GM19239 (cell line): ENCODE results near the gene TMTC1.

Experiments used
- DNase-seq: peaks from one replicate; pipeline ENCODE4 v3.0.0; 2011; ENCODE audit warnings: low spot score; ENCODE audit not compliant: insufficient read length
- FAIRE-seq: peaks from 2 replicates; lab custom pipeline; 2011; peaks lifted over from hg19 to GRCh38; lab: Jason Lieb, UNC

The TMTC1 gene

DNA sequence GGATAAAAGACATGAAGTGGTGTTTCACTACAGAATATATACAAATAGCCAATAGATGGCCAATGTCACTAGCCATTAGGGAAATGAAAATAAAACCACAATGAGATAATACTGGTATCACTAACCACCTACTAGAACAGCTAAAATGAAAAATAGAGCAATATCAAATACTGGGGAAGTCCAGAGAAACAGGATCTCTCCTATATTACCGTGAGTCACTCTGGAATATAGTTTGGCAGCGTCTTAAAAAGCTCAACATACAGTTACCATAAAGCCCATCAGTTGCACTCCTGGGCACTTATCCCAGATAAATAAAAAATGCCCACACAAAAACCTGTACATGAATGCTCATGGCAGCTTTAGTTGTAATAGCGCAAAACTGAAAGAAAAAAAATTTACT lies 101.7 kb downstream of the TMTC1 start:
- DNase-seq (no peak), FAIRE-seq (no peak)

DNA sequence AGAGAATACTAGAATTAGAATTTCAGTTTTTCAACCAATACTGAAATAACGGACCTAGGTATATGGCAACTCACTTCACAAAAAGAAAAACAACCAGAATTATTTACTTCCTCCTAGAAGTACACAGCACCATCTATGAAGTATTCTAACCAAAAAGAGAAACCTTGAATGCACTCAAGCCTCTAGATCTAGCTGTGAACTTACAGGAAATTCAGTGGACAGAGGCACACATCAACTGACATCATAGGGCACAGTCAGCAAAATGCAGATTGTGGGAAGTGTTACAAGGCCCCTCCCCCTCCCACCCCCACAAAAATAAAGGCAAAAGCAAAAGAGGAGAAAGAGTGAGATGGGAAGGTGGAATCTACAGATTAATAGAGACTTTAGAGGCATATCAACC lies 102.4 kb downstream of the TMTC1 start:
- FAIRE-seq = no peak
- no peak for DNase-seq

DNA sequence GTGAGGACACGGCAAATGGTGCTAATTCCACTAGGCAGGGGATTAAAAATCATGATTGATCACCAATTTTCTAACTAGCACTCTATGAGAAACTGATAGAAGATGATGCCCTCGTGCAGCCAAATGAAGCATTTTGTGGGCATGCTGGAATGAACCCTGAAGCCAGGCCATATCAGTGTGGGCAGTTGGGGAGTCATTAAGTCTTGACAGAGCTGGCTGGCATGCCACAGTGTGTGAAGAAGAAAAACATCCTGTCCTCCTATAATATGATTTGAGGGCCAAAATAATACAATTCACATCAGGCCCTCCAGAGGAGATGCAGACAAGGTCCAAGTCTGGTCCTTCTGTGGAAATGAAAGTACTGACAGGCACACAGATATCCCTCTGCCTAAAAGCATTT lies 107.1 kb downstream of the TMTC1 start:
- FAIRE-seq (no peak), DNase-seq (no peak)

DNA sequence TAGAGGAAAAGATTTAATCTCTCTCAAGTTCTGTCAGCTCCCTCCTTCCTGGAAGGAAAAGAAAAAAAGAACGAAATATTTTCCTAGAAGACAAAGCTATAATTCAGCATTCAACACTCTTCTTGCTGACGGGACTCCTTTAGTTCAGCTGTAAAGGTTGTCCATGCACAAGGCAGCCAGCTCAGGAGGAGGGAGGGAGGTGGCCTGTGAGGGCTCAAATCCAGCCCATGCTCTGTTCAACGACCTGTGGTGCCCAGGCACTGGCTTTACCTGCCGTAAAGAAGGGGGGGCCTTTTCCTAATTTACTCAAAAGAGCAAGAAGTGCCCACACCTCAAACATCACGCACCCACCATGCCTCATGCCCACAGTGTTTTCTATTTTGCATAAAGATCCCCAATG lies 109.3 kb downstream of the TMTC1 start:
- DNase-seq = no peak
- FAIRE-seq = no peak

DNA sequence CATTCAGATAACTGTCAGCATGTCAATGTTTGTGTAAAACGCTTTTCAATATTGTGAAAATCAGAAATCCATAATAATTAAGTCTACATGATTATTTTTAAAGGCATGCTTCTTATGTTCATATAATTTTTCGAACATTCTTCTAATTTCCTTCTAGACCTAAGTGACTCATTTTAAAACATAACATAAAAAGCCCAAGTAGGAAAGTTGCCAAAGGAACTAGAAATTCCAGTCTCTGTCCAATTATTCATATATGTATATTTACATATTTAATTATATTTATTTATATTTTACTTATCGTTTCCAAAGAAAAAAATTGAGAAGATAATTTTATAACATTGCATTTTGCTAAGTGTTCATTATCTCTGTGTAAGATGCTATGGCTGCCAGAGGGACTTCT lies 110.4 kb downstream of the TMTC1 start:
- FAIRE-seq (no peak), DNase-seq (no peak)

DNA sequence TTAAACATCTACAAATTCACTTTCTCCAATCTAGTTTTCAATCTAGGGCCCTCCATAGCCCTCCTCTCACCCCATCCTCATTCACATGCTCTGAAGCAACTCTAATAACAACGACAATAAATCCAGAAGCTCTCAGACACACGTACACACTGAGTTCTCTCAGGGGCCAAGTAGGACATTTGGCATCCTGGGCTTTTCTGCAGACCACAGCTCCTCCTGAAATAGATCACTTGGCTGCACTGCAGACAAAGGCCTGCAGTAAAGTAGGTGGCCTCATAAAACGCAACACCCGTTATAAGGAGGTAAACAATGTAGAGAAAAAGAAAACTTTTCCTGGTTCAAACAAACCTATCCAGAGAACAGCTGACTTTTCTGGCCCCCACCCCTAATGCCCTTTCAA lies 111.2 kb downstream of the TMTC1 start:
- FAIRE-seq (no peak), DNase-seq (no peak)

DNA sequence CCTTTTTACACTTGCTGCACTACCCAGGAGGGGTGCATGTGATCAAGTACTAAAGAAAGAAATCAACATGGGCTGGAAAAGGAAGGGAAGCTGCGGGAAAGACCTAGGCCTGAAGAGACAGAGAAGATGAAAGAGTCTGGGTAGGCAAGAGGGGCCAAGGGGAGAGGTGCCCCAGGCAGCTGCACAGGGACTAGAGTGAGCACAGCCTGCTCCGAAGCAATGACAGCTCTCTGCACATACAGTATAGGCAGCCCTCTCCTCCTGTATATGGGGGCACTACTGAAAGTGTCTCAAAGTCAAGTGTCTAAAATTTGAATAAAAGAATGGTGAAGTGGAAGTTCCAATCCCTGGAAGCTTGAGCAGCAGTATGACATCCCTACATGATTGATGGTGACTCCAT lies 112.0 kb downstream of the TMTC1 start:
- DNase-seq (no peak), FAIRE-seq (no peak)

DNA sequence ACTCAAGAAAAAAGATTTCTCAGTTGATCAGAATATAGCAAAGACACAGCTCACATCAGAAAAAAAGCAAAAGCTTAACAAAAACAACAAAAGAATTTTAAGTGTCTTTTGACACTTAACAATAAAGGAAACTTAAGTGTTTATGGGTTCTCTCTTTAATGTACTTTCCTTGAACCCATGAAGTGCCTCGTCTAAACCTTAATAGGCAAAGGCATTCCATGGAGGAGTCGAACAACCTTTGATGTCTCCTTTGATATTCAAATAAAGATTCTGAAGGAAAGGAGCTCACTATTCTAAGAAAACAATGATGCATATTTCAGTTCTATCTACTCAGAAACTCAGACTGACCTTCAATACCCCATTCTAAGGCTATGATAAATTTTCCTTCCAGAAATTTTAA lies 116.7 kb downstream of the TMTC1 start:
- FAIRE-seq (no peak), DNase-seq (no peak)

DNA sequence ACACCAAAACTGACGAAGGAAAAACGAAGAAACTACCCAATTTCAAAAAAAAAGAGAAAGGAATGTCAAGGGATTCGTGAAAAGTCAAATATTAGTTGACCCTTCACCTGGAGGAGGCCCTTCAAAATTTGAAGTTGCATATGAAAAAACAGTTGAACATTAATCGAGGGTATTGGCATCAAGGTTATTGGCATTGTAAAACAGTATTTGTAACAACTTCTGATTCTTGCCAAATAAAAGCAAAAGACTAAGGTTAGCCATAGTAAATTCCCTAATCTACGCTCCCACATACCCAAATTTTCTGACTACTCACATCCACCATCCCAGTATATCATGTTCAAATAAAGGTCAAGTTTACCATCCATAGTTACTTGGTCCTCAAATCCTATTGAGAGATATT lies 118.6 kb downstream of the TMTC1 start:
- FAIRE-seq = no peak

DNA sequence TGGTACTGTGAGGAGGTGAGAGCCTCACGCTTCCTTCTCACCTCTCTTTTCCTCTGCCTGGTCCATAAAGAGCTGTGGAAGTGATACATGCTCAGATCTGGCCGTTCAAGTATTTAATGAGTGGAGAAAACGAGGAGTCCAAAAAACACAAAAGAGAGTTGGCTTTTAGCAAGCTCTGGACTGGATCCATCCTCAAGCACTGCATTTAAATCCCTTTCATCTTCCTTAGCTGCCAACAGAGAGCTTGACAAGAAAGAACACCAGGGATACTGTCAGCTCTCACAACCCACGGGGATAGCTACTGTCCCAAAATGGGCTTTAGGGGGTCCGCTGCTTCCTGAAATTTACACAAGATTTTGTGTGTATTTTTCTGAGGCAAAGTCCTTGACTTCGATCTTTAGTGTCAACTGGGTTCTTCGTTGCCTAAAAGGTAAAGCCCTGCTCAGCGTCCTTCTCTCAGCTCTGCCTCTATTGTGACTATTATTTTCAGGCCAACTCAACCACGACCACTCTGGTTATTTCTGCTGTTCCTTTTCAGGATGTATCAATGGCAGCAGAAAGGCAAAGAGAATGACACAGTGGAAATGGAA lies 120.9 kb downstream of the TMTC1 start:
- DNase-seq (no peak), FAIRE-seq (no peak)

More for the DNA sequence above, 118.6 kb downstream of the TMTC1 start:
- DNase-seq = no peak

DNA sequence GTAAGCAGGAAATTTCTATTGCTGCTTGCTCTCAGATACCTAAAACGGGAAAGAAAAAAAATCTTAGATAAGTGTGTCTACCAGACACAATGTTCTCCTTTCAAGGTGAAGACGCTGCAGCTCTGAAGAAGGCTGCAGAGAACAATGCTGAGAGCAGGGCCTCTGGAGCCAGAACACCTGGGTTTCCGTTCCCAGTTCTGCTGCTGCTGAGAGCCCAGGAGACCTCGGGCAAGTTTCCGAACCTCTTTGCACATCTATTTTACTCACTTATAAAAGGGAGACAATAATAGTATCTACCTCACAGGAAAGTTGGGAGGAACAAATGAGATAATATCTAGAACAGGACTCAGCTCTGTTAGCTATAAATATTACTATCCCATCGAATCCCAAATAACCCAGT lies 122.9 kb downstream of the TMTC1 start:
- FAIRE-seq = no peak
- no peak for DNase-seq

DNA sequence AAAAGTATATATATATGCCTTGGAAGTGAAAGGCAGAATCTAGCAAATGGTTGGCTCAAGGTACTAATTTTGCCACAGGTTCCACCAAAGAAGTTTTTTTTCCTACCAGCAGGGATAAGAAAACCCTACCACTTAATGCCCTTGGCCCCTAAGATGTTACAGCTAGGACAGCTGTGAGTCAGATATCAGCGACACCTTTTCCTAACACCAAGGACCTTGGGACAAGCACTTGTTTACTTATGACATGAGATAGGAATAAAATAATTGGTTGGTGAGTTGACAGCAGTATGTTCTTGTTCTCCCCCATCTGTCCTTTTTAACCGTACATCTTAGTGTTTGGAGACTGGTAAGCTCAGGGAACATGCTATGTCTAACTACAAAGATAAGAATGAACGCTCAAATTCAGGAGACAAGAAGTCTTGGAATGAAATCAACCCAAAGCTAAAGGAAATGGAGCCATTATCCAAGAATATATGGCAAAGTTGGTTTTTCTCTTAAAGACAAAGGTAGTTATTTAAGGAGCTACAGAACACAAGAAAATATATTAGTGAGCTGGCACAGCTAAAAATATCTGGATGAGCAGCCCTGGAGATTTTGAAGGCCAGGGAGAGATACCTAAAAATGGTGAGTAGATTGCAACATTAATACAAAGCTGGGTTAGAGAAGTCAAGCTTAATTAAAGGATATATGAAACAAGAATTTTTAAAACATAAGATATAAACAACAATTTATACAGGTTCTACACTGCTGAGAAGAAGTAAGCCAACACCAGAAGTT lies 126.8 kb downstream of the TMTC1 start:
- FAIRE-seq = no peak
- no peak for DNase-seq

DNA sequence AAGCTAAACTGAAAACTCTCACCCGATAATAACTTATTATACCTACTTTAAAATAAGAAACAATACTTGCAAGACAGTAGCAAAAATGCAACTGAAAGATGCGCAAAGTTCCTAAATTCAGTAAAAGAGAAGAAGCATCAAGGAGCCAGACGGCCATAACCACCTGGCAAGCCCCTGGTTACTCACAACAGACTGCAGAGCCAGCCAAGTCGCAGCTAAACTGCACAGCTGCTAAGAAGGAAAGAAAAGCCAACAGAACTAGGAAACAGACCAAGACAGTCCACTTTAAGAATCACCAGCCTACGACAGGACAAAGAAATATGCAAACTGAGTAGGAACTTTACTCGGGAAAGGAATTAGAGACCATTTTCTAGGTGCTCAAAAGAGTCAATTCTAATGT lies 127.9 kb downstream of the TMTC1 start:
- no peak for FAIRE-seq

DNA sequence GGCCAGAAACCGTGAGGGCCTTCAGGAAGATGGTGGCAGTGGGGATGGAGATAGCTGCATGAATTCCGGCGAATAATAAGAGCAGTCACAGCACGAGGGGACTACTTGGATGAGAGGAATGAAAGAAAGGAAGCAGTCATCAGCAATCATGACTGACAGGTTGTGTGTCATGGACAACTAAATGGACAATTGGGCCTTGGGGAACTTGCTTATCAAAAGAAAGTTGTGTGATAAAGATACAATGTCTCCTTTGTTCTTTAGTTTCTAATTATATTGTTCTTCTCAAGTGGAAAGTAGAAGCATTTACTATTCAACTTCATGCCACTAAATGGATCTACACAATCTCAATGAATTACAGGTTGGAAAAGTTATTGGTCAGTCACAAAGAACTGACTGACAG lies 130.5 kb downstream of the TMTC1 start:
- no peak for FAIRE-seq
- no peak for DNase-seq

More for the DNA sequence above, 127.9 kb downstream of the TMTC1 start:
- no peak for DNase-seq

DNA sequence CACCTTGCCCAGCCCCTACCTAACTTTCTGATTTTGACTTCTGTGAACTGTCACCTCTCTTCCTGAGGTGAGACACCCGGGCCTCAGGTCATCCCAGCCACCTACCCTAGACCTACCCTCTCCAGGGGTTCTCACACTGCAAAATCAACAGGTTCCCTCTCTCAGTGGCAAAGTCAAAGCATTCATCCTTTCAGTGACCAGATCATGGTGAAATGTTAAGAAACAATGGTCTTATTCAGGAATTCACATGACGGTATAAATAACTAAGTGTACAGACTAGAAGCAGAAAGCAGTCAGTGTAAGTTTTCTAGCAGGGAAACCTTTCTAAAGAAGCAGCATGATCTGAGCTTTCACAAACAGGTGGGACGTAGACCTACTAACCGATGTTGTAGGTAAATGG lies 133.4 kb downstream of the TMTC1 start:
- DNase-seq = no peak
- no peak for FAIRE-seq

DNA sequence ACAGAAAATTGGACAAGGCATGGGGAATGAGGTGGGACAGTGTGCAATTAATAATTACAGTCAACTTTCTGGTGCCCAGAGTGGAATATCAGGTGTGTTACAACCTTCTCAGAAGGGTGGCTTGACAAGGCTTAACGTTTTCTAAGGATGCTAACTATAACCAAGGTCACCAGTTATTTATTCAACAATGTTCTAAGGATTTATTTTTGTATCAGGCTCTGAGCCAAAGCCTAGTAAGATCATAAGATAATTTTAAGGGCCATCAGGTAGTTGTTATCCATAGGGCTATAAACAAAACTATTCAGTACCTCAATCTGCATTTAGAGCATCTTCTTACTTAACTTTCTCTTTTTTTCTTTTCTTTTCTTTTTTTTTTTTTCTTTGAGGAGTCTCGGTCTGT lies 134.0 kb downstream of the TMTC1 start:
- no peak for FAIRE-seq
- no peak for DNase-seq

DNA sequence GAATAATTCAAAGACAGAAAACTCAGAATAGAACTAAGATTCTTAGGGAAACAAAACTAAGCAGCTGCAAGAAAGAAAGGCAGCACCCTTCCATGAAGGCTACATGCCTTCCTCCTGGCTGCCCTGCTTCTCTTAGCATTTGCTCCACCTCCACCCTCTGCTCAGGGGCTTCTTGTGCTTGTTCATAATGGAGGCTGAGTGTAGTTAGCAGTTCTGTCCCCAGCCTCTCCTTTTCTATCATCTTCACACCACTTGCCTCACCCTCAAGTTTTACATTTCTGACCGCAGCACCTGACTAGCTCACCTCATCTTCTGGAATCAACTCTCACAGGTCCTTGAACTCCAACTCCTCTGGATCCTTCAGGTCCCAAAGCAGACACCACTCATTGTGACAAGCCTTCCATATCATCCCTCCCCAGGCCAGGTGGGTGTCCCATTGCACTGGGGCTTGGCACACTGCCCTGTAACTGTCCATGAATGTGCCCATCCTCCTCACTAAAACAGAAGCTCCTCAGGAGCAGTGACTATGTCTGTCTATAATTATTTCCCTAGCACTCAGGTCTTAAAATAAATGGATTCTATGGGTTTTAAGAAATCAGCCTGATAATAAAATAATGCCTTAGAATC lies 139.1 kb downstream of the TMTC1 start:
- DNase-seq (no peak), FAIRE-seq (no peak)

DNA sequence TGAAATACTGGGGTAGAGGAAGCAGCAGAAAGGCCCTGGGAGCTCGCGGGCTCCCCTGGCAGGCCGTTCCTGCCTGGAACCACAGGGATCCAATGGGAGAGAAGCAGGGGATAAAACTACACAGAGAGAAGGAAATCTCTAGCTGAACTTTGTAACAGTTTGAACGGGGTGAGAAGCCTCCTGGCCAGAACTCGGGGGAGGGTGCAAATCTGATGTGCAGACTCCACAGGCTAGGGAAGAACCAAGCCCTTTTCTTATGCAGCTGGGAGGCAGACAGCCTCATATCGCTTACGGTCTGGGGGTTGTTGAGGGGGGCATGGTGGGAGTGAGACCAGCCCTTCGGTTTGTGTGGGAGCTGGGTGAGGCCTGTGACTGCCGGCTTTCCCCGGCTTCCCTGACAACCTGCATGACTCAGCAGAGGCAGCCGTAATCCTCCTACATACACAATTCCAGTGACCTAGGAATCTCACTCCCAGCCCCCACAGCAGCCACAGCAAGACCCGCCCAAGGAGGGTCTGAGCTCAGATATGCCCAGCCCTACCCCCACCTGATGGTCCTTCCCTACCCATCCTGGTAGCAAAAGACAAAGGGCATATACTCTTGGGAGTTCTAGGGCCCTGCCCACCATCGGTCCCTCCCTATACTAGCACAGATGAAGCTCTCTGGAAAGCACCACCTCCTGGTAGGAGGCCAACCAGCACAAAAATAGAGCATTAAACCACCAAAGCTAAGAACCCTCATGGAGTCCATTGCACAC lies 143.0 kb downstream of the TMTC1 start:
- no peak for FAIRE-seq

DNA sequence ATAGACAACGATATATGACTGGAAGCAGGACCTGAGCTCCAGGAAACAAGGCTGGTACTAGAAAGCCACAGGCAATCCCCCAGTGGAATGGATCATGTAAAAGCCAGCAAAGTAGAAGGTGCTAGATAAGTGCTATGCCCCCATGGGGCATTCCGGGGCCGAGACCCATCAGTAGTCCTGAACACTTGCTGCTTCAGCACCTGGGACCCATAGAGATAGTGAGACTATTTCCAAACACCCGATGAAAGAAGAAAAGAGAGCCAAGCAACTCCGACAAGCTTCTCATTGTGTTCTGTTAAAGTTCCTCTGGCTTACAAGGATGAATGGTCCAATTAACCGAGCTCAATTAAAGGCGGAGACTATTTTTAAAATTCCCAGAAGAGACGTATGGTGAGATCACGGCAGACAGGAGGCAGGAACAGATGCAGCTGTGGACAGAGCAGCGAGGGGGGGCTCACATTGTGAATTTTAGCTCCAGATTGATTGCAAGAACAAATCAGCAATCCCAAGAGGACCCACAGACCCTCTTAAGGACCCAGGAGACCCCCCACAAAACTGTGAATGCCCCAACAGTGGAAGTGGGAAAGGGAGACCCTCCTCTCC lies 143.7 kb downstream of the TMTC1 start:
- no peak for FAIRE-seq

More for the DNA sequence above, 143.0 kb downstream of the TMTC1 start:
- DNase-seq = no peak

DNA sequence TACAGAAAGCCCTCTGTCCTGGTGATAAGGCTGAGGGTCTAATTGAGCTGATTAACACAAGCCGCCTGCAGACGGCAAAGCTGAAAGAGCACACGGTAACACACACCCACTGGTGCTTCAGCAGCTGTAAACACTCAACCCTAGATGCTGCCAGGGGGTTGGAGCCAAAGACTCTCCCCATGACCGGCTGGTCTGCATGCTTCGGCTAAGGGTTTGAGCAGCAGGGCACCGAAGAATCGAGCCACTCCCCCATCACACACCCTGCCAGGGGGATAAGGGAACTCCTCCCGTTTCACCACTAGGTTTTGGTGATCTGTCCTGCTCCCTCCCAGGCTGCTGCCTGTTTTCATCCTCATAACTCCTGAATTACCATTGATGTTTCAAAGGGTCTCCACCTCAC lies 145.2 kb downstream of the TMTC1 start:
- FAIRE-seq = no peak
- no peak for DNase-seq

More for the DNA sequence above, 143.7 kb downstream of the TMTC1 start:
- no peak for DNase-seq
